Neural progenitor cell (in vitro differentiated cells): ENCODE results near the gene ZDHHC22. TPM values are rescaled to one million over a fixed set of nuclear protein-coding genes. Genes with fewer than 3 reads are reported as not detected.
A peak's percentile ranks its signal among the peaks of the same experiment; 100 is the strongest.

Experiments used
- DNase-seq: peaks from one replicate; pipeline ENCODE4 v3.0.0-alpha.2; 2016; ENCODE audit warnings: low spot score
- H2AFZ ChIP-seq: fragments of 200-600 bp; sonication (generic); replicated peaks from 2 replicates; pipeline ENCODE4 v1.6.1; 2016; ENCODE audit warnings: antibody characterized with exemption
- H3F3A ChIP-seq: fragments of 200-600 bp; sonication (generic); 2 replicates; pipeline ENCODE4 v1.6.1; 2016; ENCODE audit warnings: antibody characterized with exemption, low read depth
- H3K27ac ChIP-seq: fragments of 200-600 bp; sonication (generic); 2 replicates; pipeline ENCODE4 v1.5.1; 2016; ENCODE audit warnings: mild to moderate bottlenecking
- H3K27me3 ChIP-seq: fragments of 200-600 bp; sonication (generic); 2 replicates; pipeline ENCODE4 v1.6.1; 2016; ENCODE audit warnings: mild to moderate bottlenecking, moderate library complexity
- H3K36me3 ChIP-seq: fragments of 200-600 bp; sonication (generic); 2 replicates; pipeline ENCODE4 v1.5.1; 2016
- H3K4me1 ChIP-seq: fragments of 200-600 bp; sonication (generic); 2 replicates; pipeline ENCODE4 v1.6.1; 2016; ENCODE audit warnings: mixed run types
- H3K4me2 ChIP-seq: fragments of 200-600 bp; sonication (generic); 2 replicates; pipeline ENCODE4 v1.6.1; 2016
- H3K4me3 ChIP-seq: fragments of 200-600 bp; sonication (generic); 2 replicates; pipeline ENCODE4 v1.5.1; 2016
- H3K79me2 ChIP-seq: fragments of 200-600 bp; sonication (generic); 2 replicates; pipeline ENCODE4 v1.6.1; 2016; ENCODE audit warnings: low read depth
- H3K9ac ChIP-seq: fragments of 200-600 bp; sonication (generic); 2 replicates; pipeline ENCODE4 v1.6.1; 2016
- H3K9me3 ChIP-seq: fragments of 200-600 bp; sonication (generic); 2 replicates; pipeline ENCODE4 v1.5.1; 2016; ENCODE audit warnings: low read depth
- H4K20me1 ChIP-seq: fragments of 200-600 bp; sonication (generic); 2 replicates; pipeline ENCODE4 v1.6.1; 2016; ENCODE audit warnings: low read depth
- H3K27ac Mint-ChIP-seq: 3 replicates; pipeline ENCODE4 v1.8.0; 2021; ENCODE audit warnings: mixed read lengths
- H3K27me3 Mint-ChIP-seq: 2 replicates; pipeline ENCODE4 v1.8.0; 2022; ENCODE audit warnings: low read depth, mild to moderate bottlenecking, inconsistent platforms, moderate library complexity, mixed read lengths; ENCODE audit not compliant: insufficient read depth
- H3K36me3 Mint-ChIP-seq: 3 replicates; pipeline ENCODE4 v1.8.0; 2021; ENCODE audit warnings: mixed read lengths
- H3K4me1 Mint-ChIP-seq: 3 replicates; pipeline ENCODE4 v1.8.0; 2021; ENCODE audit warnings: mixed read lengths
- H3K4me3 Mint-ChIP-seq: 3 replicates; pipeline ENCODE4 v1.8.0; 2021; ENCODE audit warnings: mild to moderate bottlenecking, moderate library complexity, mixed read lengths
- H3K9me3 Mint-ChIP-seq: 3 replicates; pipeline ENCODE4 v1.8.0; 2020; ENCODE audit warnings: mixed read lengths
- CTCF ChIP-seq: fragments of 200-600 bp; sonication (generic); IDR thresholded peaks from 2 replicates; pipeline ENCODE4 v1.5.1; 2017; ENCODE audit warnings: antibody characterized with exemption, mild to moderate bottlenecking
- EZH2 ChIP-seq: fragments of 200-600 bp; sonication (generic); IDR thresholded peaks from 2 replicates; pipeline ENCODE4 v1.6.1; 2017; ENCODE audit warnings: antibody characterized with exemption, mild to moderate bottlenecking, moderate library complexity
- EZH2phosphoT487 ChIP-seq: fragments of 200-600 bp; sonication (generic); IDR thresholded peaks from 2 replicates; pipeline ENCODE4 v1.6.1; 2017; ENCODE audit warnings: antibody characterized with exemption
- total RNA-seq: library from RNA; depleted of rRNA; stranded (reverse); fragments of >200 nt; gene quantifications from 2 replicates; pipeline ENCODE4 v1.2.3, GENCODE V29; 2015; ENCODE audit warnings: low replicate concordance

Gene ZDHHC22
- total RNA-seq, 1 donor from 2014 or later: 0.07 TPM

DNA sequence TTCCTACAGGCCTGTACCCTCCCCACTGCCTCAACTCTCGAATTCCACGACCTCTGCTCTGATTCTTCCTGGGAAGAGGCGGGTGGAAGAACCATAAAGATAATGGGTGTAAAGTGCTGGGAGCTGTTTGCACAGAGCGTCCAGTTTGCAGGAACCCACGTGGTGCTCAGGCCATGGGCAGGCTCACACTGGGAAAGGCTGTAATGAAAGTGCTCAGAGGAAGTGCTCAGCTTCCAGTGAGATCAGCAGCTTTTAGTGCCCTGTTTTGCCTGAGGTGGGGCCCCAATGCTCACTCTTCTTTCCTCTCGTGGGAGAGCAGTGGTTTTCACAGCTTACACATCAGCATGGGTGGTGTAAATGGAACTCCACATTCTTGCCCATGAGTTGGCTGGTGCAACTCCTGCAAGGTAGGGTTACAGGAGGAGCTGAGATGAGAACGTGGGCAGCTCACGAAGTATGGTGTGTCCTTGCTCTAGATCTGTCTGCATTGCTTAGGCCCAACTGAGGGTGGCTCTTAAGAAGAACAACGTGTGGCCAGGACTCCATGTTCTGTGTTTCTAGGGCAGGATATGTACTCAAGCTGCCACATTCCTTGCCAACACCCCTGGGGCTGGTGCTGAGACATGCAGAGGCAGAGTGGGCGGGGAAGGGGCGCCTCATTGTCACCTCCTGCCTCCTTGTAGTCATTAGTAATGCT is 43.0 kb upstream of the ZDHHC22 start:
- H3K36me3 Mint-ChIP-seq: no peaks in the 10 kb centered on the region
- peaks cover 11% of the 10 kb centered on the region for H3K27me3 ChIP-seq
- H3K27me3 Mint-ChIP-seq: peaks cover 4% of the 10 kb centered on the region
- H3K4me3 ChIP-seq: no peak overlapping the region
- H3K27ac ChIP-seq: no peak overlapping the region
- H3F3A ChIP-seq: peaks cover 9% of the 10 kb centered on the region
- no peaks in the 10 kb centered on the region for H3K79me2 ChIP-seq
- no peak overlapping the region for H3K4me2 ChIP-seq
- H3K4me1 Mint-ChIP-seq: peaks cover 18% of the 10 kb centered on the region
- DNase-seq: no peak
- TF ChIP-seq EZH2: no peak
- TF ChIP-seq EZH2phosphoT487: no peak
- TF ChIP-seq CTCF: no peak
- H3K4me3 Mint-ChIP-seq: no peak overlapping the region
- no peak overlapping the region for H3K27ac Mint-ChIP-seq
- H3K36me3 ChIP-seq: no peaks in the 10 kb centered on the region
- no peaks in the 10 kb centered on the region for H4K20me1 ChIP-seq
- H3K9me3 Mint-ChIP-seq: no peaks in the 10 kb centered on the region
- H3K9ac ChIP-seq: no peak overlapping the region
- no peak overlapping the region for H2AFZ ChIP-seq
- no peaks in the 10 kb centered on the region for H3K9me3 ChIP-seq
- peaks cover 16% of the 10 kb centered on the region for H3K4me1 ChIP-seq

- Mint-ChIP-seq H3K27ac (no peak overlapping the region), H3K27me3 (peaks cover 4% of the 10 kb centered on the region), H3K36me3 (no peaks in the 10 kb centered on the region), H3K9me3 (no peaks in the 10 kb centered on the region), H3K4me1 (peaks cover 18% of the 10 kb centered on the region), H3K4me3 (no peak overlapping the region)
- no peaks in the 10 kb centered on the region for H3K9me3 ChIP-seq
- no peak for DNase-seq
- peaks cover 9% of the 10 kb centered on the region for H3F3A ChIP-seq
- H4K20me1 ChIP-seq: no peaks in the 10 kb centered on the region
- H3K27ac ChIP-seq: no peak overlapping the region
- H3K9ac ChIP-seq: no peak overlapping the region
- H3K4me3 ChIP-seq: no peak overlapping the region
- no peaks in the 10 kb centered on the region for H3K79me2 ChIP-seq
- no peaks in the 10 kb centered on the region for H3K36me3 ChIP-seq
- no peak for TF ChIP-seq EZH2
- TF ChIP-seq CTCF: no peak
- TF ChIP-seq EZH2phosphoT487: no peak
- H3K27me3 ChIP-seq: peaks cover 11% of the 10 kb centered on the region
- H2AFZ ChIP-seq: no peak overlapping the region
- peaks cover 16% of the 10 kb centered on the region for H3K4me1 ChIP-seq
- no peak overlapping the region for H3K4me2 ChIP-seq
These were observed 42.3 kb upstream of the ZDHHC22 start for GRCh38 chr14:77183896-77184295.

- Histone ChIP-seq H3K9me3 (no peaks in the 10 kb centered on the region), H2AFZ (peak within 1 kb of the TSS; percentile 97), H3K27ac (no peak within 1 kb of the TSS), H3K27me3 (peaks cover 11% of the 10 kb centered on the region), H3K9ac (no peak within 1 kb of the TSS), H3K36me3 (no peaks in the 10 kb centered on the region), H3F3A (peaks cover 5% of the 10 kb centered on the region), H3K79me2 (no peaks in the 10 kb centered on the region), H4K20me1 (no peaks in the 10 kb centered on the region), H3K4me3 (peak within 1 kb of the TSS; percentile 61), H3K4me2 (peak within 1 kb of the TSS; percentile 86), H3K4me1 (peaks cover 10% of the 10 kb centered on the region)
- TF ChIP-seq CTCF (no peak), EZH2phosphoT487 (no peak), EZH2 (no peak)
- H3K9me3 Mint-ChIP-seq: no peaks in the 10 kb centered on the region
- peaks cover 4% of the 10 kb centered on the region for H3K27me3 Mint-ChIP-seq
- H3K4me1 Mint-ChIP-seq: peaks cover 14% of the 10 kb centered on the region
- peak within 1 kb of the TSS; percentile 84 for H3K4me3 Mint-ChIP-seq
- H3K27ac Mint-ChIP-seq: peak within 1 kb of the TSS; percentile 54
- H3K36me3 Mint-ChIP-seq: no peaks in the 10 kb centered on the region
- DNase-seq: peak; percentile 98
These were observed 40.2 kb upstream of the ZDHHC22 start, which contains the start of gene TMEM63C for GRCh38 chr14:77181603-77182437. TMEM63C (plus strand) TSS chr14:77181798; CDS start chr14:77218814, 37,016 bp downstream.
